GM12872 (cell line): ENCODE data around the gene LONP1.

Source experiments
- TF ChIP-seq, protein P1 (sequence below): IDR thresholded peaks from 3 replicates; pipeline ENCODE4 v1.5.1; 2011; ENCODE audit warnings: low read depth, mild to moderate bottlenecking, low read length, moderate library complexity; ENCODE audit not compliant: insufficient read depth

Gene LONP1

DNA sequence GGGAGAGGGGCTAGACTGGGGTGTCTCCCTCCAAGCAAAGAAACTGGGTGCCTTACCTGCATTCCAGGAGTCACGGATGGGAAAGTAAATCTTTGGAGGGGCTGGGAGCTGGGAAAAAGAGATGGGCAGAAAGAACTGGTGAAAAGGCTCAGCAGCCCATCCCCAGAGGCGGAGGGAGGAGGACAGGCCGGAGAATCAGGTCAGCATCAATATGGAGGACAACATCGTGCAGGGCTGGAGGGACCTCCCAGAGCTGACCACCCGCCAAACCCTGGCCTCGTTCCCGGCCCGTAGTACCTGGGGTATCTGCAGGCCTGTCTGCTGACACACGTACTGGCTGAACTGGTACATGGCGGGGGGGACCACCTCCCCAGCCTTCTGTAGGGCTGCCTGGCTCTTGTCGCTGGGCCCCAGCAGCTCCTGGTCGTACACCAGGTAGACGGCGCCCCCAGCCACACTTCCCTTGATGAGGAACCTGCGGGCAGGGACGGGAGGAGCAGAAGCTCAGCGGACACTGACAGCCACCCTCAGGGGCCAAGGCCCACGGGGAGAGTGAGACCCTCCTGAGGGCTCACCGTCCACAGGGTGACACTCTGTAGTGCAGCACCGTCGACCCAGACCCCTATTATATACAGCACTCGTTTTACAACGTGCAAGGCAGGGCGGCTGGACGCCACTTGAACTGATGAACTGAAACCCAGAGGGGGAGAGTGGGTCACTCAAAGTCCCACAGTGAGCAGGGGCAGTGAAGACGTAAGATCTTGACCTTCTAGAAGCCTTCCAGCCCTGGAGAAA lies 40.5 kb downstream of the LONP1 start:
- TF ChIP-seq, protein P1, sequence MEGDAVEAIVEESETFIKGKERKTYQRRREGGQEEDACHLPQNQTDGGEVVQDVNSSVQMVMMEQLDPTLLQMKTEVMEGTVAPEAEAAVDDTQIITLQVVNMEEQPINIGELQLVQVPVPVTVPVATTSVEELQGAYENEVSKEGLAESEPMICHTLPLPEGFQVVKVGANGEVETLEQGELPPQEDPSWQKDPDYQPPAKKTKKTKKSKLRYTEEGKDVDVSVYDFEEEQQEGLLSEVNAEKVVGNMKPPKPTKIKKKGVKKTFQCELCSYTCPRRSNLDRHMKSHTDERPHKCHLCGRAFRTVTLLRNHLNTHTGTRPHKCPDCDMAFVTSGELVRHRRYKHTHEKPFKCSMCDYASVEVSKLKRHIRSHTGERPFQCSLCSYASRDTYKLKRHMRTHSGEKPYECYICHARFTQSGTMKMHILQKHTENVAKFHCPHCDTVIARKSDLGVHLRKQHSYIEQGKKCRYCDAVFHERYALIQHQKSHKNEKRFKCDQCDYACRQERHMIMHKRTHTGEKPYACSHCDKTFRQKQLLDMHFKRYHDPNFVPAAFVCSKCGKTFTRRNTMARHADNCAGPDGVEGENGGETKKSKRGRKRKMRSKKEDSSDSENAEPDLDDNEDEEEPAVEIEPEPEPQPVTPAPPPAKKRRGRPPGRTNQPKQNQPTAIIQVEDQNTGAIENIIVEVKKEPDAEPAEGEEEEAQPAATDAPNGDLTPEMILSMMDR = no peak

DNA sequence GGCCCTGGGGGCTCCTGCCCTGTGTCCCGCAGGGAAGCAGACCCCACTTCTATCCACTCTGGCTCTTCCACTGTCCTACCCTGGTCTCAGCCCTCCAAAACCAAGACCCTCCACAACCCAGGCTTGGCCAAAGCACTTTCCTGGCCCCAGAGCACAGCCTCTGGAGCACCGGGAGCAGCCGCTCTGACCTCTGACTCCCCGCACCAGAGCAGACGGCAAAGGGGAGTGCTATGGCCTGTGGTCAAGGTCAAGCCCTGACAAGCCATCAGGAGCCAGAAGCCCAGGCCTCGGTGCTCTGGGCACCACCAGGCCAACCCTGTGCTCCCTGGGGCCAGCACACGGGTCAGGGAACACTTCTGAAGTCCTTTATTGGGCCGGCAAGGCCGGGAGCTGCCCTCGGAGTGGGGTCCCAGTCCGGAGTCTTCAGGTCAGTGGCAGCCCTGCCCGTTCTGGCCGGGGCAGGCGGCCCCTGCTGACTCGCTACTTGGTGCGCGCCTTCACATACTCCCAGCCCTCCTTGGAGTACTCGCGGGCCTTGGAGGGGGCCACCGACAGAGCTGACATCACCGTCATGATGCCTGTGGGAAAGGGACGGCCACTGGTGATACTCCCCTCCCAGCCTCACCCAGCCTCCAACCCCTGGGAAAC lies 41.8 kb downstream of the LONP1 start:
- TF ChIP-seq, protein P1 = no peak

DNA sequence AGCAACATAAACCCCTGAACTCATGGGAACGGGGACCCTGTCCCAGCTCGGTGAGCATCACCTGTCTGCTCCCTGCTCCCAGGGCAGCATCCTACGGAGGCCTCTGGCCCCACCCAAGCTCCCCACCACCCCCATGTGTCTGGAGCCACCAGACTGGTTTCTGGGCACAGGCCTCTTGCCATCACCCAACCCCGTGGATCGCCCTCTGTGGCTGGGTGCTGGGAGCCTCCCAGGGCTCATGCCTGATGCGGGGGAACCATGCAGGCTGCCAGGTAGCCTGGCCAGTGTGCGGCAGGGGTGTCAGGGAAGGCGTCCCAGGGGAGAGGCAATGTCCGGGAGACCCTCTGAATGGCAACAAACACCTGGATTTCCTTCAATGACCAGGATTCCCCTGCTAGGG lies 42.4 kb downstream of the LONP1 start:
- TF ChIP-seq, protein P1 = no peak

DNA sequence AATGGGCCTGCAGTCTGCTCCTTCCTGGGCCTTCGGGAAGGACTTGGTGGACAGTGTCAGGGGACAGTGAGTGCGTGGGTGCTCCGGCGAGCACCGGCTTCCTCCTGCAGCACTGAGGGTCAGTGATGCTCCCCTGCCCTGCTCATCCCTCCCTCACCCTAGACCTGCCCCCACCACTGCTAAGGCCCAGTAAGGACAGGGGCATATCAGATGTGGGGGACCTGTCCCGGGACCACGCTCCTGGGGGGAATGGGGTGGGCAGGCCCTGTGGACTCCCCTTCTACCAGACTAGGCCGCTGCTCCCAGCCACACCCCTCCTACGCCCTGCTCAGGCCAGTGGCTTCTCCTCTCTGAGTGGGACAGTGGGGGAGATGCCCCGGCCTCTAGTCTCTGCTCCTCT lies 42.8 kb downstream of the LONP1 start:
- TF ChIP-seq, protein P1 = no peak

DNA sequence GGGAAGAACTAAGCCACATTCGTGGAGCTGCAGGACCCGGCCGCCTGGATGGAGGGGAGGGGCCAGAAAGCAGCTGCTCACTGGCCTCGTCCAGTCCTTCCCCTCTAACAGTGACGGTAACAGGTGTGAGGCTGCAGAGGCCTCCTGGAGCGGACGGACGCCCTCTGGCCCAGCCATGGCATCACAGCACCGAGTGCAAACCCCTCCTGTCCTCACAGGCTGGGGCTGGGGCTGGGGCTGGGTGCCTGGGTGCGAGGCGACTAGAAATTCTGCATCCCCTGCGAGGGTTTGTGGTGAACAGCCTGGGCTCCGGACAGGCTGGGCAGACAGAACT lies 43.2 kb downstream of the LONP1 start:
- TF ChIP-seq, protein P1 = no peak

DNA sequence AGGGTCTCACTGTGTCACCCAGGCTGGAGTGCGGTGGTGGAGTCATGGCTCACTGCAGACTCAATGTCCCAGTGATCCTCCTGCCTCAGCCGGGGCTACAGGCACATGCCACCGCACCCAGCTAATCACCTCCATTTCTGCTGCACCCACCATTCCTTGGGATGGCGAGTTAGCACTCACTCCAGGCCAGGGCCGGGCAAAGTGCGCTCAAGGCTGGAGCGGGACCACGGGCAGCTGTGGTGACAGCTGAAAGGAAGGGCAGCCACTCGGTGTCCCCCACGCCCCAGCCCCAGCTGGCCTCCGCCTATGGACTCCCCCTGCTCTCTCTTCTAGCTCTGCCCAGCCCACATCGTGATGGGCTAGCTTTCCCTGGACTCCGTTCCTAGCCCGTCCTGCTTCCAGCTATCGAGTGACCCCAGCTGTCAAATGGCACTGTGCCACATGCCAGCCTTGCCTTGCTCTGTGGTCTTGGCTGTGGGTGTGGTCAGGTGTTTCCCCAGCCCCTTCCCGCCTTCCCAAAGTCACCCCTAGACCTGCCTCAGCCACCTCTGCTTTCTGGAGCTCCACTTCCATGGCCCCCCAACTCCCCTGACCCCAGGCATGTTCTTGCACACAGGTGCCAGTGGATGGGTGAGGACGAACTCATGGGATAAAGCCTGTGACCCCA lies 43.7 kb downstream of the LONP1 start:
- TF ChIP-seq, protein P1 = no peak

DNA sequence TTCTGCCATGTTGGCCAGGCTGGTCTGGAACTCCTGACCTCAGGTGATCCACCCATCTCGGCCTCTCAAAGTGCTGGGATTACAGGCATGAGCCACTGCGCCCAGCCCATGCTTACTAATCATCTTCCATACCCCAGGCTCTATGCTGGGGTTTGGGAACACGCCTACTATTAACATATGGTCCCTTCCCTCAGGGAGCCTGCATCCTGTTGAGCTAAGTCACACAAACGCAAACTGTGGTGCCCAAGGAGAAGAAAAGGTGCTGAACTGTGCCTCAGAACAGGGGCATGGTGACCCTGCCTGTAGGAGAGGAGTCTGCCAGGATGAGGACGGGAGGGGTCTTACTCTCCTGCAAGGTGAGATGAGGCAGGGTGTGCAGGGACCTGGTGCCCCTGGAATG lies 45.2 kb downstream of the LONP1 start:
- TF ChIP-seq, protein P1 = no peak
